GM23248 (cell line): ENCODE measurements around the gene HS3ST2.

ENCODE experiments used
- EZH2 ChIP-seq: fragments of 200-600 bp; sonication (generic); IDR thresholded peaks from 2 replicates; pipeline ENCODE4 v1.6.1; 2018; ENCODE audit warnings: antibody characterized with exemption, mild to moderate bottlenecking; ENCODE audit not compliant: insufficient read depth, poor library complexity, severe bottlenecking
- EZH2phosphoT487 ChIP-seq: fragments of 200-600 bp; sonication (generic); IDR thresholded peaks from 2 replicates; pipeline ENCODE4 v1.6.1; 2018; ENCODE audit warnings: antibody characterized with exemption, moderate library complexity, mild to moderate bottlenecking, low read depth; ENCODE audit not compliant: insufficient read depth

DNA sequence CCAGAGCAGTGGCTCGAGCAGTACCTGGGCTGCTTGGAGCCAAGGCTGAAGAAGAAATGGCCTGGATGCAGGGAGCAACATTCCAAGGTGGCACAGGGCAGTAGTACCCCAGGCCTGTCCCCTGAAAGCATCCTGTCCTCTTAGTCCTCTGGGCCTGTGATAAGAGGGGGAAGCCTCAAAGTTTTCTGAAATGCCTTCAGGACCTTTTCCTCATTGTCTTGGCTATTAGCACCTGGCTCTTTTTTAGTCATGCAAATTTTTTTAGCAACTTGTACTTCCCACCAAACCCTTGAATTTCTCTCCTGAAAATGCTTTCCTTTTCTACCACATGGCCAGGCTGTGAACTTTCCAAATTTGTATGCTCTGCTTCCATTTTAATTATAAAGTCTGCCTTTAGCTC lies 148.9 kb downstream of the HS3ST2 start:
- TF ChIP-seq EZH2 (no peak), EZH2phosphoT487 (no peak)
